PC-3 (cell line): ENCODE measurements around the gene PLA2G2E. TPM values are rescaled to one million over a fixed set of nuclear protein-coding genes. Genes with fewer than 3 reads are reported as not detected.
"Not testable (repeated sequence)": the region's sequence is repeated elsewhere in the genome, so short reads cannot be mapped to it uniquely, and the experiment has no call there.

Experiments used
- ATAC-seq: fragments of 200-7000 bp; cut with Tn5 transposase; 2 replicates; pipeline ENCODE4 v1.9.1; 2020; ENCODE audit warnings: mild to moderate bottlenecking, moderate library complexity
- BruUV-seq: library from RNA; stranded (reverse); fragments of 400-500 nt; replicated peaks from 2 replicates; lab custom pipeline; 2021; lab: Mats Ljungman, UMichigan
- CTCF ChIA-PET: fragments of 300-600 bp; sonication (Branson Sonifier 250); formaldehyde crosslinking; loops from one replicate; lab custom pipeline; 2022; ENCODE audit warnings: antibody characterized with exemption; lab: Charles Lee
- POLR2A ChIA-PET: fragments of 300-600 bp; sonication (Branson Sonifier 250); formaldehyde crosslinking; loops from one replicate; lab custom pipeline; 2022; ENCODE audit warnings: antibody characterized with exemption; ENCODE audit not compliant: unreplicated experiment; lab: Charles Lee
- DNase-seq: peaks from one replicate; pipeline ENCODE4 v3.0.0-alpha.2; 2015
- H2AFZ ChIP-seq: fragments of 300-600 bp; sonication (generic); 2 replicates; pipeline ENCODE4 v1.6.0; 2016; ENCODE audit warnings: antibody characterized with exemption, low read length
- H3F3A ChIP-seq: fragments of 300-600 bp; sonication (generic); one replicate; pipeline ENCODE4 v1.6.0; 2017; ENCODE audit warnings: antibody characterized with exemption, low read length, control low read depth, mild to moderate bottlenecking; ENCODE audit not compliant: unreplicated experiment
- H3K27ac ChIP-seq: fragments of 300-600 bp; sonication (generic); 2 replicates; pipeline ENCODE4 v1.5.1; 2016; ENCODE audit warnings: mild to moderate bottlenecking, low read length
- H3K27me3 ChIP-seq: fragments of 300-600 bp; sonication (generic); 2 replicates; pipeline ENCODE4 v1.6.1; 2016; ENCODE audit warnings: low read length, mixed read lengths
- H3K36me3 ChIP-seq: fragments of 300-600 bp; sonication (generic); 2 replicates; pipeline ENCODE4 v1.6.1; 2016; ENCODE audit warnings: low read depth, mixed run types, low read length, mixed read lengths
- H3K4me1 ChIP-seq: fragments of 300-600 bp; sonication (generic); 2 replicates; pipeline ENCODE4 v1.5.1; 2016; ENCODE audit warnings: low read length; ENCODE audit not compliant: insufficient read depth
- H3K4me2 ChIP-seq: fragments of 300-600 bp; sonication (generic); 2 replicates; pipeline ENCODE4 v1.6.0; 2016; ENCODE audit warnings: low read length
- H3K4me3 ChIP-seq: fragments of 300-600 bp; sonication (generic); 2 replicates; pipeline ENCODE4 v1.5.1; 2016; ENCODE audit warnings: mild to moderate bottlenecking, low read length, mixed read lengths
- H3K79me2 ChIP-seq: fragments of 300-600 bp; sonication (generic); 2 replicates; pipeline ENCODE4 v1.6.1; 2017; ENCODE audit warnings: low read length, mixed read lengths
- H3K9ac ChIP-seq: fragments of 300-600 bp; sonication (generic); 2 replicates; pipeline ENCODE4 v1.6.0; 2016; ENCODE audit warnings: mild to moderate bottlenecking, low read length
- H3K9me2 ChIP-seq: fragments of 300-600 bp; sonication (generic); replicated peaks from 2 replicates; pipeline ENCODE4 v1.6.1; 2016; ENCODE audit warnings: mixed run types, low read length, mixed read lengths
- H3K9me3 ChIP-seq: fragments of 300-600 bp; sonication (generic); 2 replicates; pipeline ENCODE4 v1.6.1; 2016; ENCODE audit warnings: low read length, mixed read lengths
- H4K20me1 ChIP-seq: fragments of 300-600 bp; sonication (generic); 2 replicates; pipeline ENCODE4 v1.6.1; 2016; ENCODE audit warnings: low read length, mixed read lengths
- CTCF ChIP-seq: fragments of 300-600 bp; sonication (generic); conservative IDR thresholded peaks from 2 replicates; pipeline ENCODE4 v1.5.1; 2017; ENCODE audit warnings: antibody characterized with exemption, low read depth, mild to moderate bottlenecking, low read length
- EZH2 ChIP-seq: fragments of 300-600 bp; sonication (generic); IDR thresholded peaks from one replicate; pipeline ENCODE4 v1.6.1; 2017; ENCODE audit warnings: antibody characterized with exemption, mild to moderate bottlenecking, low read length; ENCODE audit not compliant: unreplicated experiment
- EZH2phosphoT487 ChIP-seq: fragments of 300-600 bp; sonication (generic); IDR thresholded peaks from 2 replicates; pipeline ENCODE4 v1.6.1; 2018; ENCODE audit warnings: mild to moderate bottlenecking, antibody characterized with exemption, low read length, borderline replicate concordance
- intact Hi-C: fragments of 100-400 bp; cut with micrococcal nuclease; formaldehyde crosslinking; loops from 2 replicates; pipeline ENCODE4 v1.9.0; 2023
- total RNA-seq: library from RNA; depleted of rRNA; stranded (reverse); fragments of >200 nt; gene quantifications from 2 replicates; pipeline ENCODE4 v1.2.3, GENCODE V29; 2014

Gene PLA2G2E
- total RNA-seq, 1 experiment from 2014 or later: not detected

GRCh38 chr1:19884312-19884711, 39.1 kb downstream of the PLA2G2E start:
- H3K27ac ChIP-seq: 0 out of 2 replicates have a peak overlapping the region, but pooled peaks have one; percentile 78
- H3K27me3 ChIP-seq: no peaks in the 10 kb centered on the region
- no TSS peak for BruUV-seq
- peak overlapping the region; percentile 92 for H3K4me3 ChIP-seq
- no peaks in the 10 kb centered on the region for H3K36me3 ChIP-seq
- ATAC-seq (no peak), DNase-seq (no peak)
- no peaks in the 10 kb centered on the region for H3K9me3 ChIP-seq
- no peaks in the 10 kb centered on the region for H3K9me2 ChIP-seq
- H3K79me2 ChIP-seq: peaks cover 71% of the 10 kb centered on the region
- TF ChIP-seq EZH2phosphoT487 (no peak), EZH2 (no peak), CTCF (no peak)
- H3K4me2 ChIP-seq: peak overlapping the region; percentile 95
- H2AFZ ChIP-seq: no peak overlapping the region
- ChIA-PET POLR2A (no interaction called here), CTCF (no interaction called here)
- intact Hi-C loops: no loop called here
- peaks cover 34% of the 10 kb centered on the region for H3K4me1 ChIP-seq
- H4K20me1 ChIP-seq: peaks cover 56% of the 10 kb centered on the region
- peak overlapping the region; percentile 96; the same call in 1 of the 2 replicates for H3K9ac ChIP-seq
- H3F3A ChIP-seq: no peaks in the 10 kb centered on the region

DNA sequence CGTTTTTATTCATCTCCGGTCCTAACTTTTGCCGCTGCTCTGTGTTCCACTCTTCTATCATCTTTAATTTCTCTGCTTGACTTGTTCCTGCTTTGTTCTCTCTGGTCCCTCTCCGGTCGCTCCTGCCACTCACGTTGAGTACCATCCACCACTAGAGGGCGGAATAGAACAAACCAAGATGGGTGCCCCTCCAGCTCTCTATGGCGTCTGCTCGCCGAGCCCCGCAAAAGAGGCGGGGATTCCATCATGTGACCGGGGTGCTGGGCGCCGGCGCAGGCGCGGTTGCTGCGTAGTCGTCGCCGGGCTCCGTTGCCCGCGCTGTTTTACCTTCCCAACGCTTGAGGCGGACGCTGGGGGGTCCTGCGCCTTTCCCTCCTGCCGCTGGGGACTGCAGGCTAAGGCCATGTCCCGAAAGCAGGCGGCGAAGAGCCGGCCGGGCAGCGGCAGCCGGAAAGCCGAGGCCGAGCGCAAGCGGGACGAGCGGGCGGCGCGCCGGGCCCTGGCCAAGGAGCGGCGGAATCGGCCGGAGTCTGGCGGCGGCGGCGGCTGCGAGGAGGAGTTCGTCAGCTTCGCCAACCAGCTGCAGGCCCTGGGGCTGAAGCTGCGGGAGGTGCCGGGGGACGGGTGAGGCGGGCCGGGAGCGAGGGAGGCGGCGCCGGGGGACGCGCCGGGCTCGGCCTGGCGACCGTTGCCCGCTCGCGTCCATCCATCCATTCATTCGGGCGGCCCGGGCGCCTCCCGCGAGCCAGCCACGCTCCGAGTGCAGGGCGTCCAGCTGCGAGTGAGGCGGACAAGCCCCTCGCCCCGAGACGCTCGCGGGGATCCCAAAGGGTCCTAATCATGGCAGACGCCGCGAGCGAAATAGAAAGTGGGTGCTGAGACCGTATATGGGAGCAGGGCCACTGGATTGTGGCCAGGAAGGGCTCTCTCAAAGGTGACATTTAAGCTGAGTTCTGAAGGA, 41.0 kb downstream of the PLA2G2E start, which contains the start of gene OTUD3:
Gene OTUD3, plus strand, starts transcription at position 285 of the 961 bp plus-strand sequence. Its CDS starts 119 bp downstream, at position 404.
- Histone ChIP-seq H3K36me3 (no peaks in the 10 kb centered on the region), H3K27ac (peak within 1 kb of the TSS; percentile 78), H3K4me2 (peak within 1 kb of the TSS; percentile 95), H3K79me2 (peaks cover 52% of the 10 kb centered on the region), H3K9ac (peak within 1 kb of the TSS; percentile 96), H3F3A (no peaks in the 10 kb centered on the region), H3K4me1 (peaks cover 26% of the 10 kb centered on the region), H2AFZ (peak within 1 kb of the TSS; percentile 88), H3K4me3 (peak within 1 kb of the TSS; percentile 92), H3K27me3 (no peaks in the 10 kb centered on the region), H4K20me1 (peaks cover 39% of the 10 kb centered on the region), H3K9me2 (no peaks in the 10 kb centered on the region), H3K9me3 (no peaks in the 10 kb centered on the region)
- ATAC-seq (peak; percentile 89), DNase-seq (peak; percentile 98)
- CTCF ChIA-PET: interaction anchor here (0.5 to 1.3 kb wide), 4 partner anchors 10 to 289 kb away, joined by 3 to 8 read pairs (median 3); no protein-coding TSS in a partner anchor
- BruUV-seq: no TSS peak
- intact Hi-C loops: loop anchor here (1.0 kb wide), 2 partner anchors 21 to 270 kb away; no protein-coding TSS in a partner anchor
- POLR2A ChIA-PET: interaction anchor here (0.6 to 1.3 kb wide), 11 partner anchors 10 to 312 kb away, joined by 3 to 6 read pairs (median 4); no protein-coding TSS in a partner anchor
- no peak for TF ChIP-seq EZH2
- TF ChIP-seq CTCF: peak; percentile 86
- no peak for TF ChIP-seq EZH2phosphoT487

- H3K27me3 ChIP-seq, H2AFZ ChIP-seq, H3K9ac ChIP-seq, intact Hi-C loops, CTCF ChIA-PET, H3K4me2 ChIP-seq, BruUV-seq, H3K36me3 ChIP-seq, H3F3A ChIP-seq, H3K27ac ChIP-seq, H3K9me2 ChIP-seq, H3K9me3 ChIP-seq, ATAC-seq, H3K4me3 ChIP-seq, DNase-seq: not testable (repeated sequence)
- Histone ChIP-seq H3K4me1 (peaks cover 21% of the 10 kb centered on the region), H3K79me2 (peaks cover 36% of the 10 kb centered on the region), H4K20me1 (peaks cover 32% of the 10 kb centered on the region)
- POLR2A ChIA-PET: interaction anchor here (0.9 kb wide), 1 partner anchor 39 kb away, joined by 4 read pairs; no protein-coding TSS in a partner anchor
These were observed 42.6 kb downstream of the PLA2G2E start for GRCh38 chr1:19880841-19881240.
